22Rv1 (cell line): ENCODE data around the gene IQCE.

Experiments
- ZFX ChIP-seq: fragments of 450-650 bp; IDR thresholded peaks from 2 replicates; pipeline ENCODE4 v1.6.1; 2017; ENCODE audit warnings: antibody characterized with exemption, borderline replicate concordance
- TF ChIP-seq, protein P1 (sequence below): fragments of 450-650 bp; IDR thresholded peaks from 2 replicates; pipeline ENCODE4 v1.5.1; 2017; ENCODE audit warnings: mild to moderate bottlenecking

DNA sequence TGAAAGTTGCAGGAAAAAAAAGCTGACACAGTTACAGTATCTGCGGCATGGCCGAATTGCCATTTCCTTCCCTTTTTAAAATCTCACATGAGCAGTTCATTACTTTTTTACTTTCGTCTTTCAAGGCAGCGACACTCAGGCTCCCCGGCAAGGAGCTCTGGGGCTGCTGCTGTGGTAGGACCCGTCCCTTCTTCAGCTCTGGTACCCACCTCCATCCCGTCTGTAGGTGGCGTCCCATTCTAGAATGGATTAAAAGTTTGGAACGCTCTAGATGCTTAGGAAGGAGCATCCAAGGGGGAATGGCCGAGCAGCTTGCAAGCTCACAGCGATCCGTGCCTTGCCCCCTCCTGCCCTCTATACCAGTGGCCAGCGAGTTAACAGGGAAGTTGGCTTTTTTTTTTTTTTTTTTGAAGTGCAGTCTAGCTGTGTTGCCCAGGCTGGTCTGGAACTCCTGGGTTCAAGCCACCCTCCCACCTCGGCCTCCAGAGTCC, 50.2 kb downstream of the IQCE start:
- TF ChIP-seq, protein P1, sequence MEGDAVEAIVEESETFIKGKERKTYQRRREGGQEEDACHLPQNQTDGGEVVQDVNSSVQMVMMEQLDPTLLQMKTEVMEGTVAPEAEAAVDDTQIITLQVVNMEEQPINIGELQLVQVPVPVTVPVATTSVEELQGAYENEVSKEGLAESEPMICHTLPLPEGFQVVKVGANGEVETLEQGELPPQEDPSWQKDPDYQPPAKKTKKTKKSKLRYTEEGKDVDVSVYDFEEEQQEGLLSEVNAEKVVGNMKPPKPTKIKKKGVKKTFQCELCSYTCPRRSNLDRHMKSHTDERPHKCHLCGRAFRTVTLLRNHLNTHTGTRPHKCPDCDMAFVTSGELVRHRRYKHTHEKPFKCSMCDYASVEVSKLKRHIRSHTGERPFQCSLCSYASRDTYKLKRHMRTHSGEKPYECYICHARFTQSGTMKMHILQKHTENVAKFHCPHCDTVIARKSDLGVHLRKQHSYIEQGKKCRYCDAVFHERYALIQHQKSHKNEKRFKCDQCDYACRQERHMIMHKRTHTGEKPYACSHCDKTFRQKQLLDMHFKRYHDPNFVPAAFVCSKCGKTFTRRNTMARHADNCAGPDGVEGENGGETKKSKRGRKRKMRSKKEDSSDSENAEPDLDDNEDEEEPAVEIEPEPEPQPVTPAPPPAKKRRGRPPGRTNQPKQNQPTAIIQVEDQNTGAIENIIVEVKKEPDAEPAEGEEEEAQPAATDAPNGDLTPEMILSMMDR = peak; percentile 42
- TF ChIP-seq ZFX = no peak
